Karpas-422 (cell line): ENCODE data around the gene NSD1. TPM values are rescaled to one million over a fixed set of nuclear protein-coding genes. Genes with fewer than 3 reads are reported as not detected.

Source experiments
- DNase-seq: peaks from one replicate; pipeline ENCODE4 v3.0.0-alpha.2; 2015
- H2AFZ ChIP-seq: fragments of 200-600 bp; sonication (generic); 2 replicates; pipeline ENCODE4 v1.6.1; 2014; ENCODE audit warnings: antibody characterized with exemption, low read length, mixed read lengths
- H3K27ac ChIP-seq: fragments of 200-600 bp; sonication (generic); 2 replicates; pipeline ENCODE4 v1.5.1; 2014; ENCODE audit warnings: mild to moderate bottlenecking, low read length, moderate library complexity
- H3K27me3 ChIP-seq: fragments of 200-600 bp; sonication (generic); 2 replicates; pipeline ENCODE4 v1.6.1; 2014; ENCODE audit warnings: low read length, mixed read lengths
- H3K36me3 ChIP-seq: fragments of 200-600 bp; sonication (generic); 2 replicates; pipeline ENCODE4 v1.6.1; 2014; ENCODE audit warnings: low read length, mixed read lengths; ENCODE audit not compliant: insufficient read depth
- H3K4me1 ChIP-seq: fragments of 200-600 bp; sonication (generic); 2 replicates; pipeline ENCODE4 v1.6.1; 2014; ENCODE audit warnings: mild to moderate bottlenecking, low read length, mixed read lengths
- H3K4me2 ChIP-seq: fragments of 200-600 bp; sonication (generic); 2 replicates; pipeline ENCODE4 v1.6.1; 2014; ENCODE audit warnings: low read length, low read depth, mild to moderate bottlenecking; ENCODE audit not compliant: poor library complexity, severe bottlenecking
- H3K4me3 ChIP-seq: fragments of 200-600 bp; sonication (generic); 2 replicates; pipeline ENCODE4 v1.5.1; 2014; ENCODE audit warnings: mild to moderate bottlenecking, antibody characterized with exemption, low read length, mixed read lengths
- H3K79me2 ChIP-seq: fragments of 200-600 bp; sonication (generic); 2 replicates; pipeline ENCODE4 v1.6.1; 2014; ENCODE audit warnings: mild to moderate bottlenecking, low read length, mixed read lengths
- H3K9ac ChIP-seq: fragments of 200-600 bp; sonication (generic); 2 replicates; pipeline ENCODE4 v1.6.0; 2014; ENCODE audit warnings: low read length
- H3K9me2 ChIP-seq: fragments of 200-600 bp; sonication (generic), shearing (Covaris generic); replicated peaks from 2 replicates; pipeline ENCODE4 v1.6.0; 2014; ENCODE audit warnings: mild to moderate bottlenecking, low read length, moderate library complexity; ENCODE audit not compliant: insufficient read depth
- H3K9me3 ChIP-seq: fragments of 300-700, 200-600 bp; sonication (generic); 2 replicates; pipeline ENCODE4 v1.6.1; 2014; ENCODE audit warnings: low read length, mixed read lengths
- H4K20me1 ChIP-seq: fragments of 200-600 bp; sonication (generic); 2 replicates; pipeline ENCODE4 v1.6.1; 2014; ENCODE audit warnings: mild to moderate bottlenecking, antibody characterized with exemption, low read length, low read depth; ENCODE audit not compliant: insufficient read depth
- total RNA-seq: library from RNA; depleted of rRNA; stranded (reverse); fragments of >200 nt; shearing (Covaris generic); gene quantifications from 2 replicates; pipeline ENCODE4 v1.2.3, GENCODE V29; 2014; ENCODE audit warnings: low replicate concordance

NSD1 gene
- total RNA-seq, 1 experiment from 2014 or later = 70.9 TPM

- H3K9ac ChIP-seq = no peak overlapping the region
- H3K4me2 ChIP-seq = no peak overlapping the region
- H3K79me2 ChIP-seq = peaks cover 11% of the 10 kb centered on the region; the same call in 1 of the 2 replicates
- H3K4me1 ChIP-seq = peaks cover 18% of the 10 kb centered on the region
- H3K9me3 ChIP-seq = no peaks in the 10 kb centered on the region
- no peaks in the 10 kb centered on the region for H3K27me3 ChIP-seq
- peak; percentile 50 for DNase-seq
- H3K9me2 ChIP-seq = no peaks in the 10 kb centered on the region
- H3K36me3 ChIP-seq = peaks cover 45% of the 10 kb centered on the region
- H3K4me3 ChIP-seq = no peak overlapping the region
- no peak overlapping the region for H2AFZ ChIP-seq
- peak overlapping the region; percentile 68 for H3K27ac ChIP-seq
- no peaks in the 10 kb centered on the region for H4K20me1 ChIP-seq
Measured at GRCh38 chr5:177290816-177291596, 157.4 kb downstream of the NSD1 start.

- H3K27me3 ChIP-seq = no peaks in the 10 kb centered on the region
- peaks cover 10% of the 10 kb centered on the region; the same call in 1 of the 2 replicates for H3K79me2 ChIP-seq
- H3K4me2 ChIP-seq = no peak overlapping the region
- DNase-seq = no peak
- no peak overlapping the region for H3K9ac ChIP-seq
- no peaks in the 10 kb centered on the region for H4K20me1 ChIP-seq
- H3K4me3 ChIP-seq = no peak overlapping the region
- no peaks in the 10 kb centered on the region for H3K9me2 ChIP-seq
- no peak overlapping the region for H2AFZ ChIP-seq
- peaks cover 45% of the 10 kb centered on the region for H3K36me3 ChIP-seq
- no peaks in the 10 kb centered on the region for H3K9me3 ChIP-seq
- no peak overlapping the region for H3K27ac ChIP-seq
- H3K4me1 ChIP-seq = peaks cover 25% of the 10 kb centered on the region
Measured at GRCh38 chr5:177291735-177292134, 158.2 kb downstream of the NSD1 start.

DNA sequence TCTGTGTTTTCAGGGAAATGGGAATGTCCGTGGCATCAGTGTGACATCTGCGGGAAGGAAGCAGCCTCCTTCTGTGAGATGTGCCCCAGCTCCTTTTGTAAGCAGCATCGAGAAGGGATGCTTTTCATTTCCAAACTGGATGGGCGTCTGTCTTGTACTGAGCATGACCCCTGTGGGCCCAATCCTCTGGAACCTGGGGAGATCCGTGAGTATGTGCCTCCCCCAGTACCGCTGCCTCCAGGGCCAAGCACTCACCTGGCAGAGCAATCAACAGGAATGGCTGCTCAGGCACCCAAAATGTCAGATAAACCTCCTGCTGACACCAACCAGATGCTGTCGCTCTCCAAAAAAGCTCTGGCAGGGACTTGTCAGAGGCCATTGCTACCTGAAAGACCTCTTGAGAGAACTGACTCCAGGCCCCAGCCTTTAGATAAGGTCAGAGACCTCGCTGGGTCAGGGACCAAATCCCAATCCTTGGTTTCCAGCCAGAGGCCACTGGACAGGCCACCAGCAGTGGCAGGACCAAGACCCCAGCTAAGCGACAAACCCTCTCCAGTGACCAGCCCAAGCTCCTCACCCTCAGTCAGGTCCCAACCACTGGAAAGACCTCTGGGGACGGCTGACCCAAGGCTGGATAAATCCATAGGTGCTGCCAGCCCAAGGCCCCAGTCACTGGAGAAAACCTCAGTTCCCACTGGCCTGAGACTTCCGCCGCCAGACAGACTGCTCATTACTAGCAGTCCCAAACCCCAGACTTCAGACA, 160.4 kb downstream of the NSD1 start:
- peaks cover 48% of the 10 kb centered on the region for H3K4me1 ChIP-seq
- H3K27ac ChIP-seq = no peak overlapping the region
- H3K9ac ChIP-seq = no peak overlapping the region
- peaks cover 45% of the 10 kb centered on the region for H3K36me3 ChIP-seq
- H3K27me3 ChIP-seq = no peaks in the 10 kb centered on the region
- no peak overlapping the region for H3K4me2 ChIP-seq
- peaks cover 11% of the 10 kb centered on the region for H4K20me1 ChIP-seq
- H3K4me3 ChIP-seq = no peak overlapping the region
- H3K79me2 ChIP-seq = peaks cover 12% of the 10 kb centered on the region; the same call in 1 of the 2 replicates
- no peaks in the 10 kb centered on the region for H3K9me3 ChIP-seq
- no peak overlapping the region for H2AFZ ChIP-seq
- H3K9me2 ChIP-seq = no peaks in the 10 kb centered on the region
- no peak for DNase-seq

DNA sequence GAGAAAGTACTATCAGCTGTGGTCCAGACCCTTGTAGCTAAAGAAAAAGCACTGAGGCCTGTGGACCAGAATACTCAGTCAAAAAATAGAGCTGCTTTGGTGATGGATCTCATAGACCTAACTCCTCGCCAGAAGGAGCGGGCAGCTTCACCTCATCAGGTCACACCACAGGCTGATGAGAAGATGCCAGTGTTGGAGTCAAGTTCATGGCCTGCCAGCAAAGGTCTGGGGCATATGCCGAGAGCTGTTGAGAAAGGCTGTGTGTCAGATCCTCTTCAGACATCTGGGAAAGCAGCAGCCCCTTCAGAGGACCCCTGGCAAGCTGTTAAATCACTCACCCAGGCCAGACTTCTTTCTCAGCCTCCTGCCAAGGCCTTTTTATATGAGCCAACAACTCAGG, 161.1 kb downstream of the NSD1 start:
- H3K27me3 ChIP-seq = no peaks in the 10 kb centered on the region
- H2AFZ ChIP-seq = no peak overlapping the region
- peaks cover 14% of the 10 kb centered on the region for H4K20me1 ChIP-seq
- H3K4me3 ChIP-seq = no peak overlapping the region
- no peaks in the 10 kb centered on the region for H3K9me3 ChIP-seq
- no peak overlapping the region for H3K9ac ChIP-seq
- peaks cover 41% of the 10 kb centered on the region; the same call in 1 of the 2 replicates for H3K36me3 ChIP-seq
- peaks cover 54% of the 10 kb centered on the region for H3K4me1 ChIP-seq
- peaks cover 10% of the 10 kb centered on the region; the same call in 1 of the 2 replicates for H3K79me2 ChIP-seq
- H3K9me2 ChIP-seq = no peaks in the 10 kb centered on the region
- H3K27ac ChIP-seq = no peak overlapping the region
- no peak for DNase-seq
- H3K4me2 ChIP-seq = no peak overlapping the region

- Histone ChIP-seq H3K4me2 (no peak overlapping the region), H3K27me3 (no peaks in the 10 kb centered on the region), H3K9me2 (no peaks in the 10 kb centered on the region), H4K20me1 (peaks cover 14% of the 10 kb centered on the region), H3K4me3 (no peak overlapping the region), H3K79me2 (peaks cover 8% of the 10 kb centered on the region; the same call in 1 of the 2 replicates), H3K27ac (no peak overlapping the region), H3K4me1 (peaks cover 59% of the 10 kb centered on the region), H2AFZ (no peak overlapping the region), H3K9me3 (no peaks in the 10 kb centered on the region), H3K9ac (no peak overlapping the region), H3K36me3 (peaks cover 38% of the 10 kb centered on the region; the same call in 1 of the 2 replicates)
- no peak for DNase-seq
Measured at GRCh38 chr5:177295924-177296323, 162.4 kb downstream of the NSD1 start.

DNA sequence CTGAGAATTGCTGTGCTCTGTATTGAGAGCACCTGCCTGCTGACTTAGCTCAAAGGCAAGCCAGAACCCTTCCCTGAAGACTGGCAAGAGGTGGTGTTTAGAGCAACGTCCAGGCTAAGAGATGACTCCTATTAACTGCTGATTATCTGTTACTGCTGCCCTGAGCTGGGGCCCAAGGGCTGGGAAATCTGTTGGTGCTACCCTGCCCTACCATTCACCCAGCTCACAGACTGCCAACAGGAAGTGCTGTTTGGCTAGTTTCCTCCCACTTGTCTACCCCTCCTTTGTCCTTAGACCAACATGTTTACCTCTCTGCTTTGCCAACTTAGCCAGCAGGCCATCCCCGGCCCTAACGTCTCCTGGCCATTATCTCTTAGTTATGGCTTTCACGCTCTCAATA, 163.0 kb downstream of the NSD1 start:
- Histone ChIP-seq H3K9ac (no peak overlapping the region), H3K4me3 (no peak overlapping the region), H4K20me1 (peaks cover 14% of the 10 kb centered on the region), H3K27ac (no peak overlapping the region), H3K9me3 (no peaks in the 10 kb centered on the region), H3K9me2 (no peaks in the 10 kb centered on the region), H3K36me3 (peaks cover 38% of the 10 kb centered on the region; the same call in 1 of the 2 replicates), H3K4me1 (peaks cover 61% of the 10 kb centered on the region), H3K27me3 (no peaks in the 10 kb centered on the region), H3K4me2 (no peak overlapping the region), H3K79me2 (0 out of 2 replicates have a peak, but pooled peaks cover 6% of the 10 kb centered on the region), H2AFZ (no peak overlapping the region)
- no peak for DNase-seq

- Histone ChIP-seq H4K20me1 (peaks cover 14% of the 10 kb centered on the region), H3K9me2 (no peaks in the 10 kb centered on the region), H3K36me3 (peaks cover 29% of the 10 kb centered on the region; the same call in 1 of the 2 replicates), H3K4me2 (peak overlapping the region; percentile 52), H3K9ac (no peak overlapping the region), H3K27me3 (no peaks in the 10 kb centered on the region), H3K27ac (peak overlapping the region; percentile 51; the same call in 1 of the 2 replicates), H3K4me1 (peaks cover 75% of the 10 kb centered on the region), H2AFZ (no peak overlapping the region), H3K9me3 (no peaks in the 10 kb centered on the region), H3K4me3 (peak overlapping the region; percentile 15; the same call in 1 of the 2 replicates), H3K79me2 (peaks cover 8% of the 10 kb centered on the region; the same call in 1 of the 2 replicates)
- no peak for DNase-seq
Measured at GRCh38 chr5:177297922-177298321, 164.3 kb downstream of the NSD1 start.

DNA sequence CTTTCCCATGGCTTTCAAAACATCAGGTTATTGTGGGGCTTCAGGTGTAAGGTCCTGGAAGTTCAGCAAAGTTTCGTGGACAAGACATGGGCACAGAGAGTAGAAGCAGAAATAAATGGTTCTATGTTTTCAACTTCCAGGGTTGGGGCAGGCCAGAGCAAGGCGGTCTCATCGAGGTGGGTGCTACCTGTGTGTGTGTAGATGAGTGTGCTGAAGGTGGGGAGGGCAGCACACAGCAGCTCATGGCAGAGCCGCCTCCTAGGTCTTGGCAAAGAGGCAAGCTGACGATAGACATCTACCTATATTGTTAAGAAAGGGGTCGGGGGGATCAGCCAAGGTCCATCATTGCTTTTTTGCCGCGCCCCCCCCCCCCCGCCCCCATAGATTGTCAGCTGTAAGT, 166.1 kb downstream of the NSD1 start:
- no peak overlapping the region for H2AFZ ChIP-seq
- no peaks in the 10 kb centered on the region for H3K27me3 ChIP-seq
- no peaks in the 10 kb centered on the region for H3K9me3 ChIP-seq
- no peaks in the 10 kb centered on the region for H3K9me2 ChIP-seq
- no peak overlapping the region for H3K9ac ChIP-seq
- H3K27ac ChIP-seq = no peak overlapping the region
- peaks cover 77% of the 10 kb centered on the region for H3K4me1 ChIP-seq
- no peak overlapping the region for H3K4me3 ChIP-seq
- H3K4me2 ChIP-seq = no peak overlapping the region
- H4K20me1 ChIP-seq = peaks cover 16% of the 10 kb centered on the region
- peaks cover 14% of the 10 kb centered on the region; the same call in 1 of the 2 replicates for H3K36me3 ChIP-seq
- DNase-seq = no peak
- peaks cover 24% of the 10 kb centered on the region for H3K79me2 ChIP-seq
